HepG2 (cell line): ENCODE results near the gene CGREF1. TPM values are rescaled to one million over a fixed set of nuclear protein-coding genes. Genes with fewer than 3 reads are reported as not detected.

ENCODE experiments used
- ATF4 ChIP-seq, 2 experiments: fragments of 450-650 bp in 1 of 2; sonication (generic) in 1 of 2; formaldehyde crosslinking; IDR thresholded peaks; 2 replicates each; pipeline versions ENCODE4 v1.5.0 to v1.8.0; 2020 to 2022; ENCODE audit warnings: mild to moderate bottlenecking in 1 of 2, missing genetic modification reagents in 1 of 2
- ETV5 ChIP-seq: IDR thresholded peaks from 2 replicates; pipeline ENCODE4 v1.6.1; 2018; ENCODE audit warnings: missing biosample characterization, missing genetic modification reagents, inconsistent platforms, borderline replicate concordance
- HES4 ChIP-seq: sonication (generic); formaldehyde crosslinking; IDR thresholded peaks from 2 replicates; pipeline ENCODE4 v1.9.0; 2021; ENCODE audit warnings: mild to moderate bottlenecking, missing genetic modification reagents, borderline replicate concordance
- MAX ChIP-seq: IDR thresholded peaks from 2 replicates; pipeline ENCODE4 v1.6.1; 2012; ENCODE audit warnings: inconsistent platforms
- MAZ ChIP-seq, 2 experiments: sonication (generic) in 1 of 2; formaldehyde crosslinking in 1 of 2; IDR thresholded peaks; 2 replicates each; pipeline versions ENCODE4 v1.5.0 to v1.6.1; 2012 to 2020; ENCODE audit warnings: low read depth in 2 of 2, mild to moderate bottlenecking in 2 of 2, borderline replicate concordance in 1 of 2, improper control_type of control experiment in 1 of 2, low read length in 1 of 2, missing genetic modification reagents in 1 of 2, moderate library complexity in 1 of 2
- PCBP1 ChIP-seq: fragments of 200-400 bp; formaldehyde crosslinking; IDR thresholded peaks from 2 replicates; pipeline ENCODE4 v1.6.1; 2017; ENCODE audit warnings: mild to moderate bottlenecking, low read depth, low read length, borderline replicate concordance
- POGZ ChIP-seq: sonication (generic); formaldehyde crosslinking; IDR thresholded peaks from 2 replicates; pipeline ENCODE4 v1.4.0; 2020; ENCODE audit warnings: mild to moderate bottlenecking, missing genetic modification reagents
- SAP130 ChIP-seq: IDR thresholded peaks from 2 replicates; pipeline ENCODE4 v1.6.1; 2016; ENCODE audit warnings: low read depth
- SMARCE1 ChIP-seq: fragments of 450-650 bp; IDR thresholded peaks from 2 replicates; pipeline ENCODE4 v1.6.1; 2017; ENCODE audit warnings: borderline replicate concordance
- TBX2 ChIP-seq: sonication (generic); formaldehyde crosslinking; IDR thresholded peaks from 2 replicates; pipeline ENCODE4 v1.5.0; 2020; ENCODE audit warnings: missing genetic modification reagents, mild to moderate bottlenecking, borderline replicate concordance
- THAP9 ChIP-seq: sonication (generic); formaldehyde crosslinking; IDR thresholded peaks from 2 replicates; pipeline ENCODE4; 2020; ENCODE audit warnings: missing genetic modification reagents, mild to moderate bottlenecking, borderline replicate concordance
- ZFX ChIP-seq: sonication (generic); formaldehyde crosslinking; IDR thresholded peaks from 2 replicates; pipeline ENCODE4 v1.4.0; 2020; ENCODE audit warnings: mild to moderate bottlenecking, low read depth, missing genetic modification reagents, moderate library complexity
- ZNF407 ChIP-seq: sonication (generic); formaldehyde crosslinking; IDR thresholded peaks from one replicate; pipeline ENCODE4 v1.5.1; 2020; ENCODE audit warnings: mild to moderate bottlenecking, missing genetic modification reagents; ENCODE audit errors: not compliant biosample characterization
- polyA plus RNA-seq, 8 experiments: library from polyadenylated mRNA; depleted of rRNA in 3 of 8; stranded (reverse) in 7 of 8; unstranded in 1 of 8; fragments of >200 nt; fragmentation: Illumina TruSeq in 4 of 8; extraction: Trizol in 4 of 8; gene quantifications; 2 replicates each; pipeline versions ENCODE4 v1.2.1 to v1.2.3, GENCODE V29; 2011 to 2016; ENCODE audit warnings: low read depth in 4 of 8, missing spikeins in 1 of 8, mixed read lengths in 1 of 8; ENCODE audit not compliant: insufficient read depth in 1 of 8
- total RNA-seq, 5 experiments: library from RNA; depleted of rRNA; stranded (reverse); fragments of >200 nt; fragmentation: Illumina TruSeq; extraction: Trizol; gene quantifications; 2 replicates each; pipeline ENCODE4 v1.2.3, GENCODE V29; 2016; ENCODE audit warnings: low read depth in 1 of 5

CGREF1 gene
- total and polyA plus RNA-seq, 2 of the 13 experiments (the other 11 are each of a cell fraction or from before 2014, with no cell fraction given), result 13.9 to 23.4 TPM

- peak; percentile 42 for TF ChIP-seq ZNF407 (CRISPR knock-in tag)
- 0 out of 2 replicates have a peak, but pooled peaks have one; percentile 13 for TF ChIP-seq POGZ (CRISPR knock-in tag)
- TF ChIP-seq THAP9 (CRISPR knock-in tag), result 0 out of 2 replicates have a peak, but pooled peaks have one; percentile 27
- peak; percentile 58; the same call in 1 of the 2 replicates for TF ChIP-seq HES4 (CRISPR knock-in tag)
- TF ChIP-seq MAX, result peak; percentile 59
- 0 out of 2 replicates have a peak, but pooled peaks have one; percentile 74 for TF ChIP-seq PCBP1
- TF ChIP-seq SAP130, result peak; percentile 20; the same call in 1 of the 2 replicates
- 0 out of 2 replicates have a peak, but pooled peaks have one; percentile 13 for TF ChIP-seq ETV5 (CRISPR knock-in tag)
- TF ChIP-seq ATF4 (CRISPR knock-in tag; IDR thresholded peaks at IDR 0.05), result no peak
- TF ChIP-seq MAZ (IDR thresholded peaks at IDR 0.05; ENCODE audit: borderline replicate concordance, low read depth, low read length), result no peak
- TF ChIP-seq MAZ (CRISPR knock-in tag; IDR thresholded peaks at IDR 0.05; ENCODE audit: low read depth), result peak; percentile 63; the same call in 1 of the 2 replicates
- TF ChIP-seq ZFX (CRISPR knock-in tag), result peak; percentile 67
- TF ChIP-seq TBX2 (CRISPR knock-in tag), result 0 out of 2 replicates have a peak, but pooled peaks have one; percentile 17
- TF ChIP-seq SMARCE1, result no peak
These were observed 40.4 kb downstream of the CGREF1 start, which contains the start of gene EMILIN1 (continued) for GRCh38 chr2:27078267-27079194.
